Measurements from ENCODE around the gene CUX1.

The CUX1 gene

DNA sequence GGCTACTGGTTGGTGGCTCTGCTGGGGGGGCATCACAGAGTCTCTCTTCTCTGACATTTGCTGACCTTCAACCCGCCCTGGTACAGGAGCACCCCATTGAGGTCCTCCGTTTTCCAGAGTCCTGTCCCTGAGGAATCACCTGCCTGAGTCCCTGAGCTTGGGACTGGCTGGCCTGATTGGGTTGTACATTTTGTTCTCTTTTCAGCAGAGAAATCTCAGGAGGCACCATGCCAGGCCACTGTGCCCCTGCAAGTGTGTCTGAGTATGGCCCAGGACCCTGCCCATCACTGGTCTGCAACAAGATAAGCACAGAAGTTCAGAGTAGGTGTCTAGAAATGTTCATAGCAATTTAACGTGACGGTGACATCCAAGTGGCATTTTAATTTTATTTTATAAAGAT is 131.2 kb downstream of the CUX1 start:
- no peak for DNase-seq (ENCODE audit: extremely low read depth in 1 of 2, low read depth in 1 of 2)

DNA sequence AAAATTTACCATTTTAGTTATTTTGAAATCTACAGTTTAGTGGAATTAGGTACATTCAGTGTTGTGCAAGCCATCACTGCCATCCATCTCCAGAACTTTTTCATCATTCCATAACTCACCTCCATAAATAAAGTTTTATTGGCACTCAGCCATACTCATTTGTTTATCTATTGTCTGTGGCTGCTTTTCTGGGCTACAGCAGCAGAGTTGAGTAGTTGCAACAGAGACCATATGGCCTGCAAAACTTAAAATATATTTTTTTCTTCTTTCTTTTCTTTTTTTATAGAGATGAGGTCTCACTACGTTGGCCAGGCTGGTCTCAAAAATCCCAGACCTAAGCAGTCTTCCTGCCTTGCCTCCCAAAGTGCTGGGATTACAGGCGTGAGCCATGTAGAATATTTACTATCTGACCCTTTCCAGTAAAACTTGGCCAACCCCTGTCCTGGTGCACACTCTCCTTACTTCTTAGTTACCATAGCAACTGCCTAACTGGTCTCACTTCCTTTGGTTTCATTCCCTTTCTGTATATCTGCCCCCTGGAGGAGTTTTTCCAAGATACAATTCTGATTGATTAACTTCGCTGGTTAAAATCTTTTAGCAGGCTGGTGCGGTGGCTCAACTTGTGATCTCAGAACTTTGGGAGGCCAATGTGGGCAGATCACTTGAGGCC is 133.2 kb downstream of the CUX1 start:
- DNase-seq (ENCODE audit: extremely low read depth in 1 of 2, low read depth in 1 of 2): no peak

DNA sequence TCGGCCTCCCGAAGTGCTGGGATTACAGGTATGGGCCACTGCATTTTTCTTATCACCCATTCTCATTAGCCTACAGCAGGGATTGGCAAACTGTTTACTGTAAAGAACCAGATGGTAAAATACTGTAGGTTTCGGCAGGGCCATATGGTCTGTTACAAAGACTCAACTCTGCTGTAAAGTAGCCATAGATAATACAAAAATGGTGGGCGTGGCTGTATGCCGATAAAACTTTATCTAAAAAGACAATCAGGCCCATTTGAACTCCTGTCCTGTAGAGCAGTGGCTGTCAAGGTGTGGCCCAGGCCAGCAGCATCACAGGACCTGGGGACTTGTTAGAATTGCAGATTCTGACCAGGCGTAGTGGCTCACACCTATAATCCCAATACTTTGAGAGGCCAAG is 134.3 kb downstream of the CUX1 start:
- no peak for DNase-seq (ENCODE audit: extremely low read depth in 1 of 2, low read depth in 1 of 2)

DNA sequence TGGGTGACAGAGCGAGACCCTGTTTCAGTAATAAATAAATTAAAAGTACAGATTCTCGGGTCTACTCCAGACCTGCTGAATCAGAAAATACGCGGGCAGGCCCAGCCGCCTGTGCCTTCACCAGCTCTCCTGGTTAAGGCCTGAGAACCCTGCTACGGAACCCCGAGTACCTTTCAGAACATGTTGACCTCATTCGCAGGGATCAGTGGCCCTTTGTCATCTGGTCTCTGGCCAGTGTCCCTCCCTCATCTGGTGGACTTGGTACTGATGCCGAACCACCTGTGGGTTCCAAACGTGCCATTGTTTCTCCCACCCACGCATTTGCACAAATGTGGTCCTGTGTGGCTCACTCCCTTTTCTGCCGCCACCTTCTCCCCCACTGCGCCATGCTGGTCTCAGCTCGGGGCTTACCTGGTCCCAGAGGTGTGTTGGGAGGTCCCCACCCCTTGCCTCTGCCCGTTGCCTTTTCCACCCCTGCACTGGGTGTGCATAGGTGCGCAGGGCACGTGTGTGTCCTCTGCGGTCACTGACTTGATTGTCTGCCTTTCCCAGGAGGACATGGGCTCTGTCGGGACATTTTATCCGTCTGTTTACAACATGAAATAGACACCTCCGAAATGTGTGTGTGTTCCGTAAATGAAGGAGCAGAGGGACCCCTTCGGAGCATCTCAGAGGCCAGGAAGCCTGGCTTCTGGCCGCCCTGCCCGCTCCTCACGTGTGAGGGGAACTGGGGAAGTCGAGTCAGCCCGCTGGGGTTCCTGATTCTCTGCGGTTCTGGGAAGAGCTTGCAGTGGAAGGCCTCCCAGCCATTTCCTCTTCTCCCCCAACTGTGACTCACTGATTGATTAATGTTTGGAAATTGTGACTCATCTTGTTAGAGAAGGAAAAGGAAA is 135.2 kb downstream of the CUX1 start:
- DNase-seq (ENCODE audit: extremely low read depth in 1 of 2, low read depth in 1 of 2): no peak

DNA sequence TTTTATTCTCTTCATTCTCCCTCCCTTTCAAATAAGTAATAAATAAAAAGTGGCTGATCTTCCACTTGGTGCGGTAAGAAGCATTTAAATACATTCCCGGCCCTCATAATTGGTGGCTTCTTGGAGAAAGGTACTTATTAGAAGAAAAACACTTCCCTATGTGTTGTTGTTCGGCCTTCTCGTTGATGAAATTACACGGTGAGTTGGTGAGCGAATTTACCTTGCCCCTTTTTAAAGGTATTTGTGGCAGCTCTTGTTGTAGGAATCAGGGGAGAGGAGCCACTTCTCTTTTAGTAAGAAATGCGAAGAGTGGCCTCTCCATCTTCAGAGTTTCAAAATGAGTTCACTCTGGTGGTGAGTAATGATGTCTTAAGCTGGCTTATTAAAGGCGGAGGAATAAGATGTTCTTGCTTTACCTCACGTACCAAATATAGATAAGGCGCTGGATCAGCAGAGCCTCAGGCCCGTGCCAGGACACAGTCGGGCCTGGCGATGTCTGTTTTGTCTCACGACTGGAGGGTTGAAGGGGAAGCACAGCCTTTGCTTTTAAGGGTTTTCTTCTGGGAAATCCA is 135.9 kb downstream of the CUX1 start:
- DNase-seq (ENCODE audit: extremely low read depth in 1 of 2, low read depth in 1 of 2): no peak

DNA sequence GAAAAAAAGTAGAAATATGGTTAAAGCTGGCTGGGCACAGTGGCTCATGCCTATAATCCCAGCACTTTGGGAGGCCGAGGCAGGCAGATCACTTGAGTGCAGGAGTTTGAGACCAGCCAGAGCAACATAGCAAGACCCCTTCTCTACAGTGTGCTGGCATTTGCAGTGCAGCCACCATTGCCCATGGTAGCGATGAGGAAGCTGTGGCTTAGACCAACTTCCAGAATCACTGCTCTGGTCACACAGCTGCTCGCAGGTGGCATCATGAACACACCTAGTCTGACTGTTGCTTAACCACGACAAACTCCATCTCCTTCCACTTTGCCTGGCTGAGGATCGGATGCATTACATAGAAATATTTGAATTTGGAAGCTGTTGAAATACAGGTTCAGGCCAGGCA is 137.1 kb downstream of the CUX1 start:
- DNase-seq (ENCODE audit: extremely low read depth in 1 of 2, low read depth in 1 of 2): no peak

DNA sequence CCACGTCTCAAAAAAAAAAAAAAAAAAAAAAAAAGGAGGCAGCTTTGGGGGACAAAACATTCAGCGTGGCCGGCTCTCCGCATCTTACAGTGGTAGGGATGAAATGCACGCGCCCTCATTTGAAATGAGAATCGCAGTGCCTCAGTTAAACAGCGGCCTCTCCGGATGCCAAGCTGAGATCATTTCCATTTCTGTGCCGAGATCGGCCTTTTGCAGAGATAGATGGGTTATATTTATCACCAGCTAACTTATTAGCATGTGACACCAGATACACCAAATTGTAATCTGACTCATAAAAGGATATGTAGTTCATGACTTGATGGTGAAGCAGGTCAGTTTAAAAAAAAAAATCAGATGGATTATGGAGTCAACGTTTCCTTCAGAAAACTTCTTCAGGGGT is 138.7 kb downstream of the CUX1 start:
- no peak for DNase-seq (ENCODE audit: extremely low read depth in 1 of 2, low read depth in 1 of 2)

DNA sequence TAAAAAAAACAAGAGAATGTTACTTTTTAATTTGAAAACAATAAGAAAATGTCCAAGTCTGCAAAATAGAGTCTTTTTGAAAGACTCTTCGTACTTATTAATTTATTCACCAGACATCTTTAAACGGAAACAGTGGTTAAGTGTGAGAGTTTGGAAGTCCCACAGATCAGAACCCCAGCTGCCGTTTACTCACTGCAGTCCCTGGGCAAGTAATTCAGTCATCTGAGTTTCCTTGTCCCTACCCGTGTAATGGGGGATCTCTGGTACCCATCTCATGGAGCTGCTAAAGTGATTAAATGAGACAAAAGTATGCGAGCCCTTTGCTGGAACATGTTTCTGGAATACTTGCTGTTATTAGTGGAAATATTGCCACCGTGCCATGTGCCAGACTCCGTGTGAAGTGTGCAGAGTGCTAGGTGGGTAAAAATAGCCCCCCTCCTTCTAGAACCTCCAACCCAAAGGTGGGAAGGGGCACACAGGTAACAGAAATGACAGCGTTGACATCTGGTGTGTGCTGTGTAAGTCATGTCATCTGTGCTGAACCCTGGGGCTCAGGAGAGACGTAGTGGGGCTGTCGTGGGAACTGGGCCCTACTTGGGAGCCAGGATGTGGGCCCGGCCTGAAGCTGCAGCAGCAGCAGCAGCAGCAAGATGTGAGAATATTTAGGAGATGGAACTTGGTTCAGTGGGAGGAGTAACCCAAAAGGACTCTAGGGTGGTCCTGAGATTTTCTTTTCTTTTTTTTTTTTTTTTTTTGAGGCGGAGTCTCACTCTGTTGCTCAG is 140.5 kb downstream of the CUX1 start:
- DNase-seq (ENCODE audit: extremely low read depth in 1 of 2, low read depth in 1 of 2): no peak

DNA sequence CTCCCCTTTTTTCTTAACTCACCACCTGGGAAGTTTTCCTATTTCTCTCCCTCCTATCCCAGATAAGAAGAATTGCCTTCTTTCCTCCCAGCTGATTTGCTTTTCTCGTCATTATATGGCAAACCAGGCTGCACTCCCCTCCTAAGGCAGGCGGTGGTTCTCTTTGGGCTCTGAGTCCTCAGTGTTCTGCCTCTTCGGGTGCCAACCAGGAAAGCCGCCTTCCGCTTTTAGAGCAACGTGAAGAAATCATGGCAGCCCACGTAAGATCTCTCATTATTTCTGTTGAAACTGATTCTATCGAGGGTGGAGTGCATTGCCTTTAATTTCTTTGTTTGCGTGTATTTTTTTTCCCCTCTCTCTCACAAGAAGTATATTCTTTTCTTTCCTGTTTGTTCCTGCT is 141.9 kb downstream of the CUX1 start:
- no peak for DNase-seq (ENCODE audit: extremely low read depth in 1 of 2, low read depth in 1 of 2)

DNA sequence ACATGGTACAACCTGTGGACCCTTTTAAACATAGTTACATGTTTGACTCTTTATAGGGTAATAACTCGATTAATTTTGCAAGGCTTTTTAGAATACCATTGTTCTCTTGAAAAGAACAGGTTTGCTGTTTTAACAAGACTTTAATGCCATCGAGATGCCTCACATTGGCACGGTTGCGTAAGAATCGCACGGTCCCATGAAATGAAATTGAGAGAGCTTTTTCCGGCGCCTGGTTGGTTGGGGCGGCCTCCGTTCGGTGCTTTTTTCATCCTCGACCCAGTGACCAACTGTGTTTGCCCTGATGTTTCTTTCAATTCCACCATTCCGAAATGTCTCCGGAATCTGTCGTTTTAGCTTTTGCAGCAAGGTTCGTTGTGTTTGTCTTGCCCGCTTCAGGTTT is 142.4 kb downstream of the CUX1 start:
- DNase-seq (ENCODE audit: extremely low read depth in 1 of 2, low read depth in 1 of 2): no peak

DNA sequence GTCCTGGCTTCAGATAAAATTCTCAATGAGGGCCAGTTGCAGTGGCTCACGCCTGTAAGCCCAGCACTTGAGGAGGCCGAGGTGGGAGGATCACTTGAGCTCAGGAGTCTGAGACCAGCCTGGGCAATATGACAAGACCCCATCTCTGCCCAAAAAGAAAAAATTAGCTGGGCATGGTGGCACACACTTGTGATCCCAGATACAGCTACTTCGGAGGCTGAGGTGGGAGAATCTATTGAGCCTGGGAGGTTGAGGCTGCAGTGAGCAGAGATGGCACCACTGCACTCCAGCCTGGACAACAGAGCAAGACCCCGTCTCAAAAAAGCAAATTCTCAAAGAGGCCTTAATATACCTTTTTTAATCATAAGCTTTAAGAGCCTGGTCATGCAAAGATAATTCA is 142.9 kb downstream of the CUX1 start:
- no peak for DNase-seq (ENCODE audit: extremely low read depth in 1 of 2, low read depth in 1 of 2)

DNA sequence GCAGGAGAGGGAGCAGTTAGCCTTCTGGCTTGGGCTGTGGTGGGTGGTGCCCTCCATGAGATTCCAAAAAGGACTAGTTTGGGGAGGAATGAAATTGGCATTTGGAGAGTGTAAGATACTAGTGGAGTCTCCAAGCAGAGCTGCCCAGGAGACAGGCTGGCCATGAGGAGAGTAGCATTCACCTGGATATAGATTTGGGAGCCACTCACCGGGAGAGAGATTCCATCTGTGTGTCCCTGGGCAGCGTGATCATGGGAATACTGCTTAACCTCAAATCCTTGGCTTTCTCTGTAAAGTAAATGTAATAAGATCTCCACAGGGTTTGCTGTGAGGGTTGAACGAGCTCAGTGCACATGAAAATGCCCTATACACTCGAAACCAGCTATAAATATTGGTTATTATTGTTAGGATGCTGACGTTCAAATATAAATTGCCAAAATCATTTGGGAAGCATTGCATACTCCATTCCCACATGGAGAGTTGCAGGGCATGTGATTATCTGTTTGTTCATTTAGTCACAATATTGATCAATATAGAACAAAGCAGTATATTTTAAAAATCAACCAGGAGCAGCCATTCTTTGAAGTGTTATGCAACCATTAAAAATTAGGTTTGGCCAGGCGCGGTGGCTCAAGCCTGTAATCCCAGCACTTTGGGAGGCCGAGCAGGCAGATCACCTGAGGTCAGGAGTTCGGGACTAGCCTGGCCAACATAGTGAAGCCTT is 143.7 kb downstream of the CUX1 start:
- DNase-seq (ENCODE audit: extremely low read depth in 1 of 2, low read depth in 1 of 2): no peak

DNA sequence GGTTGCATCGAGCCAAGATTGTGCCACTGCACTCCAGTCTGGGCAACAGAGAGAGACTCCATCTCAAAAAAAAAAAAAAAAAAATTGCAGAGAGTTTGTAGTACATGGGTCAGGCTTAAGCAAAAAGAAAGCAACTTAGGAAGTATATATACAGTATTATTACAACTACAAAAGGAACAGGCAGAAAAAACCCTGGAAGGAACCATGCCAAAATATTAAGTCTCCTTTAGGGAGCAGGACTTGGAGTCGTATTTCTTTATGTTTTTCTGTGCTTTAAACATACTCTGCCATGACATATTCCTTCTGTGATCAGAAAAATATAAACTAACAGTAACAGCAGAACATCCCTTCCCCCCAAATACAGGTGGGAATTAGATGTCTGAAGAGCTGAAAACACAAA is 144.4 kb downstream of the CUX1 start:
- no peak for DNase-seq (ENCODE audit: extremely low read depth in 1 of 2, low read depth in 1 of 2)

DNA sequence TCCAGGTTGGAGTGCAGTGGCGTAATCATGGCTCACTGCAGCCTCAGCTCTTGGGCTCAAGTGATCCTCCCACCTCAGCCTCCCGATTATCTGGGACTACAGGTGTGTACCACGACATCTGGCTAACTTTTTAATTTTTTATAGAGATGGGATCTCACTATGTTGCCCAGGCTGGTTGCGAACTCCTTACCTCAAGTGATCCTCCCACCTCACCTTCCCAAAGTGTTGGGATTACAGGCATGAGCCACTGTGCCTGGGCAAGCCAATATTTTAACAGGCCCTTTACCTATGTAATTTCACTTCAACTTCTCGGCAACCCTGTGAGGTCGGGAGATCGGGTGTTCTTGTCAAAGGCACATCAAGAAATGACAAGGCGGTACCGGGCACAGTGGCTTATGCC is 146.3 kb downstream of the CUX1 start:
- no peak for DNase-seq (ENCODE audit: extremely low read depth in 1 of 2, low read depth in 1 of 2)

DNA sequence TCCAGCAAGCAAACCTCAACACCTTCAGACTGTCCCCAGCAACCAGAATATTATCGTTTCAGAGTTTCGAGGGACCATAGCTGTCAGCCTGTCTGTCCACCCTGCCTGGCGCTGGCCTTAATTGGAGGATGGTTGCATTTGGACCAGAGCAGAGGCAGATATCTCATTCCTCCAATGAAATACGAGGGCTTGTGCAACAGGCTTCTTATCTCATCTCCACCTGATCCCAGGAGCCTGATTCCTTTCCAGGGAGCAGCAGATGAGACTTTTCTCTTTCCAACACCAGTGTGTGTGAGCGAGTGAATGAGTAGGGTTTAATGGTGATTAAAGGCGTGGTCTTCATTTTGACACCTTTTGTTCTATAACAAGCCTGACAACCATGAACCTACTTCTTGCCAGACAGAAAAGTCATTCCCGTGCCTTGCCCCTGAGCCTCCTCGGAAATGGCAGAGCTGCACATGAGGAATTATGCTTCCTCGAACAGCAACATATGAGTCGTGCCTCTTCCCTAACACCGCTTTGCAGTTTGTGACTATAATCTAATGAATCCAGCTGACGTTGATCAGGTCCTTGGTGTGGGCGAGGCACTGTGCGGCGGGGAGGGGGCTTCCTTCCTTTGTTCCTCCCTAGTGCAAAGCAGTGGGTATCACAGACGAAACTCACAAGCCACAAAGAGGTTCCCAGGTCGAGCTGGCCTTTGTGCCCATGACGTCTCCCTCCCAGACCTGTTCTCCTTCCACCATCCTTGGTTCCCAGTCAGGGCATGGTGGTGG is 147.4 kb downstream of the CUX1 start:
- no peak for DNase-seq (ENCODE audit: extremely low read depth in 1 of 2, low read depth in 1 of 2)

DNA sequence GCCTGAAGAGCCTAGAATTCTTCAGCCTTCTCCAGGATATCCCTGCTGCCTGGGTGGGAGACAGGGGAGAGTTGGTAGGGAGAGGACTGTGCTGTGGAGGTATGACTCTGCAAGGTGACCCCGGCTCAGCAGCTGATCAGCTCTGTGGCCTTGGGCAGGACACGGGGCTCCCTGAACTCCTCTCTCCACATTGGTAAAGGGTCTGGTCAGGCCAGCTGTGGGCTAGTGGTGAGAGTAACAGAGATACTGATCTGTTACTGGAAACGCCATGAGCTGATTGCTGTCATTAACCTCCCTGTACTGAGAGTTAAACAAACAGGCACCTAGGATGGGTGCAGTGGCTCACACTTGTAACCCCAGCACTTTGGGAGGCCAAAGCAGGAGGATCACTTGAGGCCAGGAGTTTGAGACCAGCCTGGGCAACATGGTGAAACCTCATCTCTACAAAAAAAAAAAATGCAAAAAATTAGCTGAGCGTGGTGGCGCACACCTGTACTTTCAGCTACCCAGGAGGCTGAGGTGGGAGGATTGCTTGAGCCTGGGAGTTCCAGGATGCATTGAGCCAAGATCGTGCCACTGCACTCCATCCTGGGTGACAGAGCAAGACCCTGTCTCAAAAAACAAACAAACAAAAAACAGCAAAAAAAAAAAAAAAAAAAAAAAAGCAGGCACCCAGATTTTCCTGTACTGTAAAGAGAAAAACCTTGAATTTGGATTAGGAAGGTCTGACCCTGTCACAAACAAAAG is 151.5 kb downstream of the CUX1 start:
- DNase-seq (ENCODE audit: extremely low read depth in 1 of 2, low read depth in 1 of 2): no peak

DNA sequence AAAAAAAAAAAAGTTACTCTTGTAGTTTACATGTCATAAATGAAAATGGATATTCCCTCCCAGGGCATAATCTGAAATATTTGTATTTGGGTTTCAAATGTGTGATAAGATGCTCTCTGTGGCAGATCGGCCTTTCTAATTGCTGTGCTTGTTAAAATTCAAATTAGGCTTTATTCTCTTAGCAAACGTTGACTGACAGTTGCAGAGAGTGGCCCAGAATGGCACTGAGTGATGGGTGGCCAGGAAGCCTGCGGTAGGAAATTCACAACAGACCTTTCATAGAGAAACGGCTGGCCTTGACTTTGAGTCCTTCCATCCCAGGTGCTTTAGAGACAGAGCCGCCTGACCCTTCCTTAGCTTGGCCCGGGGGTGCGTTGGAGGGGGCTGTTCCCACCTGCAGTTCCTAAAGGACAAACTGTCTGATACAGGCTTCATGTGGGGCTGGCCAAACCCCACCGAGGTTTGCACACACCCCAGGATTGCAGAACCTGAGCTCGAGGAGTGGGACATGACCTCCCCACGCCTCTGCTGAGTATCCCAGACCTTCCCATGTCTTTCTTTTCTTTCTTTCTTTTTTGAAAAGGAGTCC is 152.7 kb downstream of the CUX1 start:
- DNase-seq (ENCODE audit: extremely low read depth in 1 of 2, low read depth in 1 of 2): no peak

DNA sequence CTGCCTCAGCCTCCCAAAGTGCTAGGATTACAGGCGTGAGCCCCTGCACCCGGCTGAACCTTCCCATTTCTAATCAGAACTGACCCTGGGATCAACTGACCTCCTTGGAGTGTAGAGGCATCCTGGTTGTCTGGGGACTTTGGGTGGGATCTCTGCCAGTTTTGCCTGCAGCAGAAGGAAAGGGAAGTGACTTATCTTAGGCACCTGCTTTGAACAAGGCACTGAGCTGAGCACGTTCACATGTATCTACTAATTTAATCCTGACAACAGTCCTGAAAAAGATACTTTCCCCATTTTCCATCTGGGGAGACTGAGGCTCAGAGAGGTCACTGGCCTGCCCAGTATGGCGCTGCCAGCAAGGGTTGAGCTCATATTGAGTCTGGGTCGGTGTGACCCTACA is 153.4 kb downstream of the CUX1 start:
- no peak for DNase-seq (ENCODE audit: extremely low read depth in 1 of 2, low read depth in 1 of 2)

DNA sequence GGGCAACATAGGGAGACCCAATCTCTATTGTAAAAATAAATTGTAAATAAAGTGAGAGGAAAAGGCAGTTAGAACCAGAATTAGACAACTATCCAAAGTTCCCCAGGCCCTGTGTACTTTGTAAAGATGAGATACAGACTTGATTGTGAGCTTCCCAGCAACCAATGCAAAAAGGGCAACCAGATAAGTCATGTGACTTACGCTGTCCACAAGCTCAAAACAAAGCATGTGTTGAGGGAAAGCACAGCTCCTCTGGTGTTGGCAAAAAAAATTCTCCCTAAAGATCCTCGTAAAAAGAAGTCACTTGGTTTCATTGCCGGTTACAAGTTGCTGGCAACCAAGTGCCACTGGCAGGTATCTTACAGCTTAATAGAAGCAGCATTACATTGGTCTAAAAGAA is 154.0 kb downstream of the CUX1 start:
- DNase-seq (ENCODE audit: extremely low read depth in 1 of 2, low read depth in 1 of 2): no peak

Measured in stimulated activated CD8-positive, alpha-beta memory T cell treated with anti-CD3 and anti-CD28 coated beads, Interleukin-7, amount 100 ng/mL, for 48 hours (primary cell).